NB4 (cell line): ENCODE results near the gene FUT3.

ENCODE experiments used
- CTCF ChIP-seq: IDR thresholded peaks from one replicate; pipeline ENCODE4 v1.5.1; 2012; ENCODE audit warnings: low read depth, low read length
- MAX ChIP-seq: IDR thresholded peaks from 2 replicates; pipeline ENCODE4 v1.6.1; 2011; ENCODE audit warnings: low read depth, low read length
- MYC ChIP-seq: IDR thresholded peaks from 2 replicates; pipeline ENCODE4 v1.6.1; 2011; ENCODE audit warnings: low read depth, low read length
- POLR2A ChIP-seq: IDR thresholded peaks from 2 replicates; pipeline ENCODE4 v1.6.1; 2011; ENCODE audit warnings: mild to moderate bottlenecking; ENCODE audit not compliant: insufficient read length; ENCODE audit errors: extremely low read depth

- TF ChIP-seq CTCF (no peak), POLR2A (no peak), MAX (no peak), MYC (no peak)
These were observed 18.6 kb downstream of the FUT3 start for GRCh38 chr19:5832527-5833216.
